HG02885 (cell line): ENCODE results near the gene SHTN1.

ENCODE experiments used
- ATAC-seq: cut with Tn5 transposase; IDR thresholded peaks from one replicate; pipeline ENCODE4 v1.9.1; 2021; ENCODE audit warnings: mild to moderate bottlenecking; ENCODE audit not compliant: unreplicated experiment, poor library complexity

The SHTN1 gene

DNA sequence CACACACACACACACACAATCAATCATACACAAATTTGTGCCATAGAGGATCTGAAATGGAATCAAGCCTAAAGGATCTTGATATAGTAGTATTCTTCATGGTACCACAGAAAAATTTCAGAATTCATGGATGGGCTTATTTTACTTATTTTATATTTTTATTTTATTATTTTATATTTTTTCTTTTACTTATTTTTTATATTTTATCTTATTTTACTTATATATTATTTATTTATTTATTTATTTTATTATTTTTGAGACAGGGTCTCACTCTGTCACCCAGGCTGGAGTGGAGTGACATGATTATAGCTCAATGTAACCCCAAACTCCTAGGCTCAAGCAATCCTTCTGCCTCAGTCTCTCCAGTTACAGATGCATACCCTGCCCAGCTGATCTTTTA is 16.7 kb downstream of the SHTN1 start:
- no peak for ATAC-seq

DNA sequence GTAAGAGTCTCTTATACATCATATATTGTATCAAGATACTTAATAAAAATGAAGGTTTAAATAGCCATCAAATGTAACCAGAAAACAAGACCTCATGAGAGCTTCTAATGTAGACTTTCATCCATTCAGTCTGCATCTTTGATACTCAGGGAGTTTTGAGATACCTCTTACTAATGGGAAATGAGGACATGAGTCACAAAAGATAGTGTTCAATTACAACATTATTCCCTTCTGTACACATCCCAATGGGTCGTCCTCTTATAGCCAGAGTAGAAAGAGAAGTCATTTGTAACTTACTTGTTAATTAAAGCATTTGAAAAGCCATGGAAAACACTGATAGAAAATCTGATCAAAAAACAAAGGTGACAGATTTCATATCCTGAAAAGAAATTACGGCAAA is 19.4 kb downstream of the SHTN1 start:
- no peak for ATAC-seq

DNA sequence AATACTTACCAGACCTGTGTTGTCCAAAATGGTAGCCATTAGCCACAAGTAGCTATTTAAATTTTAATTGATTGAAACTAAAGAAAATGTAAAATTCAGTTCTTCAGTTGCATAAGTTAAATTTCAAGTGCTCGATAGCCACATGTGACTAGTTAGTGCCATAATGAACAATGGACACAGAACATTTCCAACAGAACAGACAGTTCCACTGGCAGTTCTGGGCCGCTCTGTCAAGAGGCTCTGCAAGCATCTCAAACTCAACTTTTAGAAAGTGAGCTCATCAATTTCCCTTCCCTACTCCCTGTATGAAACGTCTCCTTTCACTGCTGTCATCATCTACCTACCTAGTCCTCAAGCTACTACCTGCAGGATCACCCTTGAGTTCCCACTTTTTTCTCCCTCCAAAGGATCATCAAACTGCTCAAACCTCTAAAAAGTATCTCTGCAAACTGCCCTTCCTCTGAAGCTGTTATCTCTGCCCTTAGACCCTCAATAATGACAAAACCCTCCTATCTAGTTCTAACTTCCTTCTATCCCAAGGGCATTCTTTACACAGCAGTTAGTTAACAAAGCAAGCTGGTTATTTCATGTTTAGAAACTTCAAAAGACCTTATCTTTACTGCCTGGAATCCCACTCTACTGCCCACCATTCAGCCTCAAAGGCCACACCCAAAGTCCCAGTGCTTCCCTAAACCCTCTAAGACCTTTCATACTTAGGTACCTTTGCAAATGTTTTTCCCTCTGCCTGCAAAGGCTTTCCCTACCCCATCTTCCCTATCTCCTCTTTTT is 20.6 kb downstream of the SHTN1 start:
- no peak for ATAC-seq

DNA sequence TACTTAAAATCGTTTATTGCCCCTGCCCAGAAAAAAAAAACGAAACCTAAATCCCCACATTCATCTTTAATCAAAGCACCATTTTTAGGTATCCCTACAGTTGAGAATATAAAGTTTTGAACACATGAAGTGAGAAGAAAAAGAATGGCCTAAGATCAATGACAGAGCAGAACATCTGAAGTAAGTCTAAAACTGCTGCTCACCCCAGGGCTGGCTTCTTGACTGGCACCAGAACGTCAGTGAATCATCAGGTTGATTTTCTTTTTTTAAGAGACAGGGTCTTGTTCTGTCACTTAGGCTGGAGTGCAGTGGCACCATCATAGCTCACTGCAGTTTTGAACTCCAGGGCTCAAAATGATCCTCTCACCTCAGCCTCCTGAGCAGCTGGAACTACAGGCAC is 24.9 kb downstream of the SHTN1 start:
- no peak for ATAC-seq

DNA sequence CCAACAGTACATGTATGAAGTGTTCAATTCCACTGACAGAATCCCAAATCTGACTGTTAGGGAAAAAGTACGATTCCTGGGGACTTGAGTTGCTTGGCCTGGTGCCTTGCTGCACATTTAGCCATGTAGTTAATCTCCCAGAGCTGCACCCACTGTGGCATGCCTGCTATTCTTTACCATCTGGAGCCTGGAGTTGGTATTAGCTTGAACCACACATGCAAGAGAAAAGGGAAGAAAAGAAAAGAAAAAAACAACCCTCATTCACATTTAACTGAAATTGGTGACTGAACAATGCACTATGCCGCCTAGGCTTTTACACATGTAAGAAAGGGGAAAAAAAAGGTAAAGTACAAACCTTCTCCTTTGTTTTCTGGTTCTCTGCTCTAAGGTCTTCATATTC is 26.1 kb downstream of the SHTN1 start:
- no peak for ATAC-seq

DNA sequence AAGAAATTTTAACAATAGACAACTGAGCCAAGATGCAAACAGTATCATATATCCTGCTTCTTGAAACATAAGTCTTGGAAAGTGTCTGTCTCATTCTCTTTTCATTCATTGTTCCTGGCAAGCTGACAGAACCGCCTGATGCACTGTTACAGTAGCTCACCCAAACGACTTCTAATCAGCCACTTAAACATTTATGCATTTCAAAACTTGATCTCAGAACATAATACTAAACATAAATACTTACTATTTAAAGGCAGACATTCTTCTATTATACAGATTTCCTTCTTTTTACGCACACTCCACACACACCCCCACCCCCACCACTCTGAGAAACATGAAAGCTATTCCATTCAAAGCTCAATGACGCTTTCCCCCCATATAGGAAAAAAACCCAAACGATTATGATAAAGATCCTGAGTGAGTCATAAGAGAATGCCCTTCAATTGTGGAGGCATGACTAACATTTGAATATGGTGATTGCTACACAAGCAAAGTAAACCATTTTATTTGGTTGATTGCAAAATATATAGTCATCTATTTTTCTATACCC is 30.5 kb downstream of the SHTN1 start:
- no peak for ATAC-seq

DNA sequence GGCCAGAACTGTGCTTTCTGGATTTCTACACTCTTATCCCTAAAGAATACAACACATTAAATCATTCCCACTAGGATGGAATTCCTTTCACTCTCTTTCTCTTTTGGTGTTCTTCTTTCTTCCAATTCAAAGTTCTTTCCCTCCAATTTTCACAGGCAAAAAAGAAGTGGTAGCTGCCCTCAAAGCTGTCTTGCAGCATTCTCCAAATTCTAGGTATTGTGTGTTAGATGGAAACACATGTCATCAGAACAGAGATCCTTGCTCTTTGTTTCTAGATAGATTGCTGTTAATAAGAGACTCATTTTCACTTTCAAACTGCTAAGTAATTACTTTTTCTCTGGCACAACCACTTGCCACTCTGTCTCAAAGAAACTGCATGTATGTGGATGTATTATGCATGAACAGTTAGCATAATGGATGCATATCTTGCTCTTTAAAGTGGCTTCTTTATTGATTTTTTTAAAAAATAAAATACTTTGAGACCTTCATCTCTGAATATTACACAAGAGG is 31.0 kb downstream of the SHTN1 start:
- ATAC-seq, result no peak

DNA sequence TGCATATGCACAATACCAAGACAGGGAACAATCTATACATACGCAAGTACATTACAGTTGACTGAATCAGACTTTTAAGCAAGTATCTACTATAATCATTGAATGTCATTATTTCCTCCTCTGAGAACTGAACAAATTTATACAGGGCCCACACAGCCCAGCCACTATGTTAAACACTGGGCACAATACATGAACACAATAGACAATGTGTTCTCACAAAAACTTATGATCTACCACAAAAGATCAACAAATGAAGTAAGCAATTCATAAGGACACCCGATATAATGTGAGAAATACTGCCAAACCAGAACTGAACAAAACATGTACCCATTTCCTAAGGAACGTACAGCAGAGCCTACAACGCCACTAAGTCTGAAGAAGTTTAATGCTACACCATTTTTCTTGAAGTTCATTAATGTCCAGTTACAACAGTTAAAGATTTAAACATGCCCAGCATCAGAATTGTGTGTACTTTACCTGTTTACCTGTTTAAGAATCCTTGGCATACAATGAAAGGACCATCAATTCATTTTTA is 31.5 kb downstream of the SHTN1 start:
- ATAC-seq, result no peak

DNA sequence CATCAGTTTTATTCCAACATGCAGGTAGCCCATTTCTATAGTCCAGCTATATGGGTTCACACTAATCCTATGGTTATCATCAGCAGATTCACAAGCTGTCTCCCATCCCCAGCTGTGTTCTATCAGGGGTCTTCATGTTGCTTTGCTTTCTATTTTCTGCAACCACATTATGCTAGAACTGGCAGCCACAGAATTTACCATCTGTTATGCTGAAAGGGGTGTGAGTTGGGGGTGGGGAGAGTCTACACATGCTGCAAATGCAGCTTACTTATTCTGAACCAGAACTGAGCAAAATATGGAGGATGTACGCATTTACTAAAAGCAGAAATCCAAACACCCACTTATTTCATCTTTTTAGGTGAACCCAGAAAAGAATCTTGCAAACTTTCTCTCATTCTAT is 32.9 kb downstream of the SHTN1 start:
- ATAC-seq, result no peak

DNA sequence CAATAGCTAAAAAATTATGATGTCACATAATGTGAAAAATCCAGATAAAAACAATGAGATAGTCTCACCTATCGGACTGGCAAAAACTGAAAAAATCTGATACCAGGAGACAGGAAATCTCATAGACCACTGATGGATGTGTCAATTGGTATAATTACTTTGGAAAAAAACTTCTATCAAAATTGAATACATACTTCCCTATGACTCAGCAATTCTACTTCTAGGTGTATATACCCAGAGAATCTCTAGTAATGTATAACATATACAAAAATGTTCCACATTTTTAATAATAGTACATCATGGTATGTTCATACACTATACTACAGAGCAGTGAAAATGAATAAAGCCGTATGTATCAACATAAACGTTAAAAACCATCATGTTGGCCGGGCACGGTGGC is 34.9 kb downstream of the SHTN1 start:
- no peak for ATAC-seq

DNA sequence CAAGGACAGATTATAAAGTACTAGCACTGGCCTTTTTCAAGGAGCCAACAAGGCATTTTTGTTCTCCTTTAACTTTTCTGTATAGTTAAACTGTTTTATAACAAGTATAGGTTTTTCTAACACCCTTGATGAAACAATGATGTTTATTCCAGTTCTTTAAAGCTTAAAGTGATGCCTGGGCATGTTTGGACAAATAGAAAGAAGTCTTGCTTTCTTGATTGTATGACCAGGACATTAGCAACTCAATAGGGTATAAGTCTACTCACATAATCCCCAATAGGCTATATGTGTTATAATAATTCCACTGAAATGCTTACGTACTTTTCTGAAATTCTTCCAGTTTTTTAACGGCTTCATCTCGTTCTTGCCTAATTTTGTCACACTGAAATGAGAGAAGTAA is 36.7 kb downstream of the SHTN1 start:
- no peak for ATAC-seq

DNA sequence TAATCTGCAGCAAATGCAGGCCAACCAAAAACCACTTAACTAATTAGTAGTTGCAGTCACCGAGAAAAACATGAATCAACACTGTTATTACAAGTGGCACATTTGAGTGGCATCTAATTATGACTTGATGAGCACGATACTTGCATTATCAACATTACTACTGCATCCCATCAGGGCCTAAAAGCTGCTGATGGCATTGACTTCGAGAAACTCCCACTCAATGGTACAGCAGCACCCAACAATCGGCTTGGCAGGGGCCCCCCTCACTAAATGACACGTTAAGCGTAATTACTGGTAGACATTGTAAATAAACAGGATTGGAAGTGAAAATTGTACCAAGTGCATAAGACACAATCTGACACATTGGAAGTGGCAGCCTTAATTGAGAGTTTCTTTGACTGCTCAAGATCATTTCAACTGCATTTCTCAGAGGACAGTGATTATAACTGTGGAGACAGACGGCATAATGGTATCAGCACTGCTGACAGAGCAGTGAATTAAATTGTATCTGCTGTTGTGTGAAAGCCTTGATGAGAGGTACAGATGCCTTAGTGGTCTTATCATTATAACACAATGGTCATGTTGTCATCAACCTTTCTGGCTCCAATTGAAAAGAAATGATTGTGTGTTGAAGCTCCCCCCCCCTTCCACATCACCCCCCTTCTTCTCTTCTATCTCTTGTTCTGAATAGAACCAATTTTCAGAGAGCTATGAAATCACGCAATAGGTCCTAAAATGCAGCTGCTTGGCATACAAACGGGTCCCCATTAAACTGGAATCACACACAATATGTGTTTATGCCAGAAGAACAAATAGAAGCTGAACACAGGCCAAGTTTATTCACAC is 43.4 kb downstream of the SHTN1 start:
- ATAC-seq, result no peak

DNA sequence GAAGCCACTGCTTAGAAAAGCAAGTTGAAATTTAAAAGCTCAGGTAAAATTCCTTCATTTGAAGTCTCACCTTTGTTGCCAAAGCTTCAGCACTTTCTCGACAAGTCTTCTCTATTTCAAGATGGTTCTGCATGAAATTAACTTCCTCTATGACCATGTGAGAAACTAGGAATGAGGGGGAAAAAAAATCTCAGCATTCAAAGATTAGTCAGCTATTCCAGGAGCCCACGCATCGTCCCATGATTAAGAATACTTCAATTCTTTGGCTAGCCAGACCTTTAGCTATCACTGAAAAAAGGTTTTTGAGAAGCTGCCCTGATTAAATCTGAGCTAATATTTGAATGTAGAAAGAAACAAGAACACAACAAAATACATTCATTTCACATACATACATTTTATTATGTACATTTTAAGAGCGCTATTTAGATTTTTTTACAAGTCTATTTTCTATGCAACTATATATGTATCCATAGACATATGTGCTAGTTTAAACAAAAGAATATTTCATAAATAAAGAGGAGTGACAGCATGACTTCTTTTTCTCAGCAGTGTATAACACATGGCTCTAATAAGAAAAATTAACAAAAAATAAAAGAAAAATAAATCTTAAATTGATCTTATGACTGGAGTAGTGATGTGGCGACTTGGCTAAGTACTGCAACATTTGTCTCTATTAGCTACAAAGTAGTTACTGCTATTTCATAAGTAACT is 44.8 kb downstream of the SHTN1 start:
- no peak for ATAC-seq

DNA sequence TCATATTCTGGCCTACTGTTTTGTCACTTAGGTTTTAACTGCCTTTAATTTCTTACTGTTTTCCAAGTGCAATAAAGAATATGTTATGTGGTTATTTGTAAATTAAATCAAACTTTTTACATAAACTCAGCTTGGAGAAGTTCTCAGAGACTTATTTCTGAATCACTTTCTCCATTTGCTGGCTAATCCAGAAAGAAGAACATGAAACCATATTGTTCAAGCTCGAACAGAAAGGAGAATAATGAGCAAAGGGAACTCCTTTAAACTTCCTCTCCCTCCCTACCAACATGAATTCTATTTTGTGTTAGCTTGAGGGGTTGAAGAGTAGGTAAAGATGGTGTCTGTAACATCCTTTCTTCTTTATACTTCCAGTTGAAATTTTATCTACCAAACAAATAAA is 52.3 kb downstream of the SHTN1 start:
- ATAC-seq, result no peak

DNA sequence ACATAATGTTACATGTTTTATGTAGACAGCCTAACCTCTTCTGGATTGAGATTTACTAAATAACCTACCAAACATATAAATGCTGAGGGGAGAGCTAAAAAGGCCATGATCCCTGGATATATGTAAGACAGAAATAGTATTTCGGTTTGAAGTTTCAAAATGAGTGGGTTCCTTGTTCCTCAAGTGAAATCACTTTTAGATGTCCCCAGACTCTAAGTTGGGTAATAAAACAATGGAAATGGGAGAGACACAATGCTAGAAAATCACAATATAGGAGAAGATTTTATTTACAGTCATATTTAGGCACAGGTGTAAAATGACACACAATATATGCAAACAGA is 56.5 kb downstream of the SHTN1 start:
- ATAC-seq, result no peak

DNA sequence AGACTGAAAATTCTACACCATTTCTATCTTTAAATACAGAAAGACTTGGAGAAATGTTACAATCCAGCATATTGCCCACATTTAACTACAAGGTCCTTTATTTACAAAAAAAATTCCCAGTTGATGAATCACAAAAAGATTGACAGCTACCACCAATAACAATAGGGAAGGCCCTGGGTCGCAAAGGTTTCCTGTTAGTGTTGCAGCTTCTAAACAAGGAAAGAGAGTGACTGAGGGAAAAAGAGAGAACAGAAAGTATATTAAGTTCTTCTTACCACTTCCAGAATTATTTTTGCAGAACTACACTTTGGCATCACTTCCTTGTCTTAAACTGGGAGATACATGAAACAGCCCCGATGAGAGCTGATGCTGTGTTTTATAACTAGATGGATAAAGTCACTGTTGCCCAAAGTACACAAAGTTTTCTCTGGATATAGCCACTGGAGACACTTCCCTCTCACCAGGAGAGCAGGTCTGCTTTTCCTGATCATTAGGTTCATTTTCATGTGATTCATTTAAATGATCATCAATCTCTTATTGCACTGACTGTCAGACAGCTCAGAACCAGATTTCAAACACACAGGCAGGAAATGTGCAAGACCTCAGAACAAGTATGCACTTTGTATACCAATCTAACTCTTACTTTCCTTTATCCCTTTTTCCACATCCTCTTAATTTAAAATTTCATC is 57.0 kb downstream of the SHTN1 start:
- no peak for ATAC-seq

DNA sequence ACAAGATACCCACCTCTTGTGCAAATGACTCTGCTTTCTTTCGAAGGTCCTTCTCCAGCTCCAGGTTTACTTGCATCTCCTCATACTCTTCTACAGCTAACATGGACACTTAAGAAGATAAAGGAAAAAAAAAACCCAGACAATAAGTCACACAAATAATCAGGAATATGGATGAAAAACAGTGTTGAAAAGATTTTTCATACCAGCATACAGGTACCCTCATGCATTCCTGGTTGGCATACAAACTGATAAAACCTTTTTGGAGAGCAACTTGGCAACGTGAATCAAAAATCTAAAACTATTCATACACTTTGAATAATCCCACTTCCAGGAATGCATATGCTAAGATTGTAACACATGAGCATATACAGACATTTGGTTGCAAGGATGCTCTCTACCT is 60.1 kb downstream of the SHTN1 start:
- ATAC-seq, result no peak

DNA sequence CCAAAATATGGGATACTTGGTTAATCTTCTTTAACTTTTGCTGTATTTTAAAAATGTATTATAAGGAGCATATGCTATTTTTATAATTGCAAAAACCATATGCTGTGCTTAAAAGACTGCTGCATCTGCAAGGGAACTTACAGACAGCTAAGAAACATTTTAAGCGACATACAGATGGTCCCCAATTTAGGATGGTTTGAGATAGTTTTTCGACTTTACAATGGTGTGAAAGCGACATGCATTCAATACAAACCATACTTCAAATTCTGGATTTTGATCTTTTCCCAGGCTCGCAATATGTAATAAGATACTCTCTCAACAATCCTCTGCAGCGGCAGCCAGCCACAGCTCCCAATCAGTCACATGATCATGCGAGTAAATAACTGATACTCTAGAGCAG is 73.2 kb downstream of the SHTN1 start:
- no peak for ATAC-seq

DNA sequence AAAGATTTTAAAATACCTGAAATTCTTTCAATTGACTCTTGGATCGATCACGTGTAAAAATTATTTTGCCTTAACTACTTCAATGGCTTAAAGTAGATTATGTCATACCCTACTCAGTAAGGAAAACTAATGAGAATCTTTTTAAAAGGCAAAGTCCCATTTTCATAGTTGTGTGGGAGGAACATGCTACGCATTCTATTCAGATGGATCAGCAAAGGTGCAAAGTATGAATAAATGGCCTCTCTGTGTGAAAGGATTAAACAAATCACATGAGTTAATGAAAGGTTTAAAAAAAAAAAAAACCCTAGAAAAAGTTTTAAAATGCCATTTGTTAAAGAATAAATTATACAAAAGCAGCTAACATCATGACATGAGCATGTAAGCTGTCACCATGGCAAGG is 78.6 kb downstream of the SHTN1 start:
- ATAC-seq, result no peak

DNA sequence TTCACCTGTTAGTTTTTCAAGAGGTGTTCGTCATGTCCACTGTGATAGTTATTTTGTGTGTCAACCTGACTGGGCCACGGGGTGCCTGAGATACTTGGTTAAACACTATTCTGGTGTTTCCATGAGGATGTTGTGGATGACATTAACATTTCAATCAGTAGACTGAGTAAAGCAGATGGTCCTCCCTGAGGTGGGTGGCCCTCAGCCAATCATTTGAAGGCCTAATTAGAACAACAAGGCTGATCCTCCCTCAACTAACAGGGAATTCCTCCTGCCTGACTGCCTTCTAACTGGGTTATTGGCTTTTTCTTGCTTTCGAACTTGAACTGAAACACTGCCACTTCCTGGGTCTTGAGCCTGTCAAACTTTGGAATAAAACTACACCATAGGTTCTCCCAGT is 79.9 kb downstream of the SHTN1 start:
- ATAC-seq, result no peak
